ENCODE results near the gene RPGRIP1.
"Not testable (repeated sequence)": the region's sequence is repeated elsewhere in the genome, so short reads cannot be mapped to it uniquely, and the experiment has no call there.

The RPGRIP1 gene

GRCh38 chr14:21264025-21264801 is 15.7 kb upstream of the RPGRIP1 start:
- peak overlapping the region; percentile 59 for H3K9ac ChIP-seq (ENCODE audit: insufficient read length)
- peak overlapping the region; percentile 80 for H3K27ac ChIP-seq
- no peak for DNase-seq (ENCODE audit: low read depth, low spot score)
- no peaks in the 10 kb centered on the region for H3K9me3 ChIP-seq (ENCODE audit: low read depth, low read length)
- TF ChIP-seq EZH2 (IDR thresholded peaks at IDR 0.05) (no peak), POLR2AphosphoS5 (IDR thresholded peaks at IDR 0.05; ENCODE audit: borderline replicate concordance, low read depth, low read length) (no peak), FOXP2 (optimal IDR thresholded peaks at IDR 0.05; ENCODE audit: control extremely low read depth, extremely low read length, insufficient read depth) (no peak)
- H3K4me3 ChIP-seq, result peak overlapping the region; percentile 92
- H3K36me3 ChIP-seq (ENCODE audit: insufficient read depth, low read length), result peaks cover 93% of the 10 kb centered on the region

- no peak for TF ChIP-seq FOXP2 (optimal IDR thresholded peaks at IDR 0.05; ENCODE audit: control extremely low read depth, extremely low read length, insufficient read depth)
- no peak for TF ChIP-seq POLR2AphosphoS5 (IDR thresholded peaks at IDR 0.05; ENCODE audit: borderline replicate concordance, low read depth, low read length)
- no peak for TF ChIP-seq EZH2 (IDR thresholded peaks at IDR 0.05)
- Histone ChIP-seq H3K9me3 (ENCODE audit: low read depth, low read length) (no peaks in the 10 kb centered on the region), H3K27ac (peak overlapping the region; percentile 56), H3K36me3 (ENCODE audit: insufficient read depth, low read length) (peaks cover 65% of the 10 kb centered on the region), H3K4me3 (peak overlapping the region; percentile 92), H3K9ac (ENCODE audit: insufficient read length) (peak overlapping the region; percentile 99)
- DNase-seq (ENCODE audit: low read depth, low spot score), result no peak
Observed at GRCh38 chr14:21267431-21267845, 12.4 kb upstream of the RPGRIP1 start.

GRCh38 chr14:21267886-21268616 is 11.8 kb upstream of the RPGRIP1 start:
- peaks cover 59% of the 10 kb centered on the region for H3K36me3 ChIP-seq (ENCODE audit: insufficient read depth, low read length)
- no peak for DNase-seq (ENCODE audit: low read depth, low spot score)
- peak overlapping the region; percentile 92 for H3K27ac ChIP-seq
- no peaks in the 10 kb centered on the region for H3K9me3 ChIP-seq (ENCODE audit: low read depth, low read length)
- H3K4me3 ChIP-seq, result peak overlapping the region; percentile 92
- TF ChIP-seq POLR2AphosphoS5 (IDR thresholded peaks at IDR 0.05; ENCODE audit: borderline replicate concordance, low read depth, low read length) (no peak), EZH2 (IDR thresholded peaks at IDR 0.05) (no peak), FOXP2 (optimal IDR thresholded peaks at IDR 0.05; ENCODE audit: control extremely low read depth, extremely low read length, insufficient read depth) (no peak)
- H3K9ac ChIP-seq (ENCODE audit: insufficient read length), result peak overlapping the region; percentile 99

GRCh38 chr14:21268617-21269251 is 11.1 kb upstream of the RPGRIP1 start:
- DNase-seq (ENCODE audit: low read depth, low spot score), result no peak
- Histone ChIP-seq H3K9me3 (ENCODE audit: low read depth, low read length) (no peaks in the 10 kb centered on the region), H3K4me3 (peak overlapping the region; percentile 92), H3K36me3 (ENCODE audit: insufficient read depth, low read length) (peaks cover 52% of the 10 kb centered on the region), H3K9ac (ENCODE audit: insufficient read length) (peak overlapping the region; percentile 99), H3K27ac (peak overlapping the region; percentile 92)
- no peak for TF ChIP-seq FOXP2 (optimal IDR thresholded peaks at IDR 0.05; ENCODE audit: control extremely low read depth, extremely low read length, insufficient read depth)
- no peak for TF ChIP-seq EZH2 (IDR thresholded peaks at IDR 0.05)
- no peak for TF ChIP-seq POLR2AphosphoS5 (IDR thresholded peaks at IDR 0.05; ENCODE audit: borderline replicate concordance, low read depth, low read length)

GRCh38 chr14:21269252-21270046 is 10.4 kb upstream of the RPGRIP1 start, which contains the start of gene HNRNPC:
TSS of gene HNRNPC (minus strand) at chr14:21269442. CDS start at chr14:21234193, 35,249 bp downstream.
- no peaks in the 10 kb centered on the region for H3K9me3 ChIP-seq (ENCODE audit: low read depth, low read length)
- peak within 1 kb of the TSS; percentile 96 for H3K27ac ChIP-seq
- DNase-seq (ENCODE audit: low read depth, low spot score), result peak; percentile 100
- TF ChIP-seq EZH2 (IDR thresholded peaks at IDR 0.05) (no peak), FOXP2 (optimal IDR thresholded peaks at IDR 0.05; ENCODE audit: control extremely low read depth, extremely low read length, insufficient read depth) (no peak), POLR2AphosphoS5 (IDR thresholded peaks at IDR 0.05; ENCODE audit: borderline replicate concordance, low read depth, low read length) (peak; percentile 97)
- peaks cover 45% of the 10 kb centered on the region for H3K36me3 ChIP-seq (ENCODE audit: insufficient read depth, low read length)
- peak within 1 kb of the TSS; percentile 99 for H3K9ac ChIP-seq (ENCODE audit: insufficient read length)
- peak within 1 kb of the TSS; percentile 92 for H3K4me3 ChIP-seq

GRCh38 chr14:21272661-21273060 is 7.2 kb upstream of the RPGRIP1 start:
- not testable (repeated sequence) for H3K27ac ChIP-seq; H3K9me3 ChIP-seq (ENCODE audit: low read depth, low read length); H3K9ac ChIP-seq (ENCODE audit: insufficient read length); H3K4me3 ChIP-seq; DNase-seq (ENCODE audit: low read depth, low spot score)
- peaks cover 13% of the 10 kb centered on the region for H3K36me3 ChIP-seq (ENCODE audit: insufficient read depth, low read length)

GRCh38 chr14:21275261-21275858 is 4.5 kb upstream of the RPGRIP1 start:
- TF ChIP-seq EZH2 (IDR thresholded peaks at IDR 0.05) (no peak), POLR2AphosphoS5 (IDR thresholded peaks at IDR 0.05; ENCODE audit: borderline replicate concordance, low read depth, low read length) (no peak), FOXP2 (optimal IDR thresholded peaks at IDR 0.05; ENCODE audit: control extremely low read depth, extremely low read length, insufficient read depth) (no peak)
- DNase-seq (ENCODE audit: low read depth, low spot score), result no peak

More at GRCh38 chr14:21275261-21275858, 4.5 kb upstream of the RPGRIP1 start:
- H3K9me3 ChIP-seq (ENCODE audit: low read depth, low read length), result no peaks in the 10 kb centered on the region
- peak overlapping the region; percentile 59 for H3K9ac ChIP-seq (ENCODE audit: insufficient read length)
- no peaks in the 10 kb centered on the region for H3K36me3 ChIP-seq (ENCODE audit: insufficient read depth, low read length)
- no peak overlapping the region for H3K4me3 ChIP-seq
- peak overlapping the region; percentile 76 for H3K27ac ChIP-seq

Data from SK-N-MC (cell line).